MG63 (cell line): ENCODE results near the gene IMPDH1. TPM values are rescaled to one million over a fixed set of nuclear protein-coding genes. Genes with fewer than 3 reads are reported as not detected.
"Not testable (repeated sequence)": the region's sequence is repeated elsewhere in the genome, so short reads cannot be mapped to it uniquely, and the experiment has no call there.

Experiments used
- DNase-seq: peaks from one replicate; pipeline ENCODE4 v3.0.0-alpha.2; 2020
- H3K27me3 ChIP-seq: fragments of 250-450 bp; sonication (Bioruptor Pico); 2 replicates; pipeline ENCODE4 v1.5.1; 2020; ENCODE audit warnings: mild to moderate bottlenecking, moderate library complexity
- H3K36me3 ChIP-seq: fragments of 250-450 bp; sonication (Bioruptor Pico); 2 replicates; pipeline ENCODE4 v1.5.1; 2020; ENCODE audit warnings: mild to moderate bottlenecking, moderate library complexity
- H3K4me3 ChIP-seq: fragments of 250-450 bp; sonication (Bioruptor Pico); 2 replicates; pipeline ENCODE4 v1.5.1; 2020; ENCODE audit warnings: mild to moderate bottlenecking, moderate library complexity
- H3K9me3 ChIP-seq: fragments of 250-450 bp; sonication (Bioruptor Pico); 2 replicates; pipeline ENCODE4 v1.5.1; 2020; ENCODE audit warnings: mild to moderate bottlenecking, moderate library complexity
- total RNA-seq: library from RNA; depleted of rRNA; stranded (reverse); fragments of >200 nt; shearing (Covaris generic); gene quantifications from 2 replicates; pipeline ENCODE4 v1.2.3, GENCODE V29; 2014; ENCODE audit warnings: low replicate concordance; rRNA removed

Gene IMPDH1
- total RNA-seq, result 42.1 and 67.6 TPM in 2 replicates

DNA sequence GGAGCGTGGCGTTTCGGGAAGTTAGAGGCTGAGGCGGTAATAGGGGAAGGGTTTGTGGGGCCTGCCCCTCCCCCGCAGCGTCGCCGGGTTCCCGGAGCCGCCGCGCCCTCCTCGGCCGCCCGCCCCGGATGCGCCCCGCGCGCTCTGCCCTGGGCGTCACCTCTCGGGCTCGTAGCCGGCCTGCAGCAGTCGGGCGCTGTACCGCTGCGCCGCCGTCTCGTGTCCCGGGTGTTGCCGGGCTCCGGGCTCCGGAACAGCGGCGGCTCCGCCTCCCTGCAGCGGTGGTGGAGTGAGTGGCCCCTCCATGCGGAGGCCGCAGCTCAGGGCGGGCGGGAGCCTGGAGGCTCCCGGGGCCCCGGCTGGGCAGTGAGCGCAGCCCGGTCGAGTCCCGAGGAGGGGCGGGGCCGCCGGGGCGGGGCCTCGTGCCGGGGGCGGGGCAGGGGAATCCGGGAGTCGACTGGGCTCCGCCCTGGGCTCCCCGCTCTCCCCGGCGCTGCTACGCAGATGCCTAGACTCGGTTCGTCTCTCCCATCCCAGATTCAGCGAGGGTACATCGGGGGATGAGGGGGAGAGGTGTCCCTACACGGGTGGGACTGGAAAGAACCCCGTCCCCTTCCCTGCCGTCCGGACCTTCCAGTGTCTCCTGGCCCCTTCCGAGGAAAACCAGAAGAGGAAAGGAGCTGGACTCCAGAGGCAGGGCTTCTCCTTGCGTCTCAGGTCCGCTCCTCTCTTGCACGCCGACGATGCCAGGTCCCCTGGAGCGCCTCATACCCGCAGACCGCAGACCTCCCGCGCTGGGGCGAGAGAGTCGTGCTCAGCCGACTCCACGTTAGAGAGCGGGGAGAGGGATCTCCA is at the start of gene IMPDH1:
Gene IMPDH1 (minus strand): TSS at position 387 of the 855 bp plus-strand sequence. CDS start 81 bp downstream, at position 306.
- Histone ChIP-seq H3K9me3 (no peaks in the 10 kb centered on the region), H3K36me3 (no peaks in the 10 kb centered on the region)

DNA sequence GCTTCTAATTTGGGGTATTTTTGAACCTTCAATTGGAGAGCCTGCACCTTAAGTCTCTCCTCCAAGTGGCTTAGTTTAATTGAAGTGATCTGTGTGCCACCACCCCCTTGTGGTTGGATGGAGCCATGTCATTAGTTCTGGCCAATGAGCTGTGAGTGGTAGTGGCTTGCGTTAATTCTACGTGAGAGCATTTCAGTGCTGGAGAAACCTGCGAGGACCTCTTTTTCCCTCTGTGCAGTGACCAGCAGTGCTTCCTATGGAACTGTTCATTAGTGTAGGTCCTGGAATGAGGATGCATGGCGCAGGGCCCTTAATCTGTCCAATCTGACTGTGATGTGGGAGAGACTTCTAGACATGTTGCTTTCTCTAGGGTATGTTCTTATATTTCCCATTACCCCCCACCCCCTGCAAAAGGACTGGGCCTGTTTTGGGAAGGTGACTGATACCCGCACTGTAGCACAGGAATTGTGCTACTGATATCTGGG is 49.7 kb upstream of the IMPDH1 start:
- H3K4me3 ChIP-seq, result no peak overlapping the region
- no peaks in the 10 kb centered on the region for H3K27me3 ChIP-seq
- peaks cover 5% of the 10 kb centered on the region; the same call in 1 of the 2 replicates for H3K36me3 ChIP-seq
- DNase-seq, result peak; percentile 12
- H3K9me3 ChIP-seq, result no peaks in the 10 kb centered on the region

More for the DNA sequence above, at the start of gene IMPDH1:
- DNase-seq, result peak; percentile 74
- no peaks in the 10 kb centered on the region; the same call in 1 of the 2 replicates for H3K27me3 ChIP-seq
- peak within 1 kb of the TSS; percentile 54 for H3K4me3 ChIP-seq

DNA sequence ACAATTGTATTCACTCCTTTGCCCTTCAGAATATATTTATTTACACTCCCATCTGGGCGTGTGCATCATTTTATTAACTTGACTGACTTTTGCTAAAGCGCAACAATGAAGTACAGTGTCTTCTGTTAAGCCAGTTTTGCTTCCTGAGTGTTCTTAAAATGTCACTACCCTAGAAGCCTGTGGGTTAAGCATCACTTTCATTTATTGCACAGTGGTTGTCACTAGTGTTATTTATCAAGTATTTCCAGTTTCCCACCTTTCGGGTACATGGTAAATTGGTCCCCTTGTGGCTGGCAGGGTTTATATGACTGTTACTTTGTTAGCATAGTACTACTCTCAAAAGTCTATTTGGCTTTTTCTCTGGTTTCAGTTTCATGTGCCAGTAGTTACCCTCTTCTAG is 49.2 kb upstream of the IMPDH1 start:
- Histone ChIP-seq H3K9me3 (no peaks in the 10 kb centered on the region), H3K36me3 (peaks cover 5% of the 10 kb centered on the region; the same call in 1 of the 2 replicates), H3K27me3 (no peaks in the 10 kb centered on the region), H3K4me3 (no peak overlapping the region)
- no peak for DNase-seq

DNA sequence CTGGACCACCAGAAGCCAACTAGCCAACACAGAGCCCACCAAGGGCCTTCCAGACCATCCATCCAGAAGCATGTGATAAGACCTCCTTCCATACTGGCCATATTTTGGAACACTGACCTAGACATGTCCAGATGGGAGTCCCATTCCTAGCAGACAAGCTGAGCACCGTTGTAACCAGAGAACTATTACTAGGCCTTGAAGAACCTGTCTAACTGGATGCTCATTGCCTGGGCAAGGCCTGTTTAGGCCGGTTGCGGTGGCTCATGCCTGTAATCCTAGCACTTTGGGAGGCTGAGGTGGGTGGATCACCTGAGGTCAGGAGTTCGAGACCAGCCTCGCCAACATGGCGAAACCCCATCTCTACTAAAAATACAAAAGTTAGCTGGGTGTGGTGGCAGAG is 47.6 kb upstream of the IMPDH1 start:
- not testable (repeated sequence) for DNase-seq, H3K36me3 ChIP-seq, H3K27me3 ChIP-seq, H3K4me3 ChIP-seq, H3K9me3 ChIP-seq

DNA sequence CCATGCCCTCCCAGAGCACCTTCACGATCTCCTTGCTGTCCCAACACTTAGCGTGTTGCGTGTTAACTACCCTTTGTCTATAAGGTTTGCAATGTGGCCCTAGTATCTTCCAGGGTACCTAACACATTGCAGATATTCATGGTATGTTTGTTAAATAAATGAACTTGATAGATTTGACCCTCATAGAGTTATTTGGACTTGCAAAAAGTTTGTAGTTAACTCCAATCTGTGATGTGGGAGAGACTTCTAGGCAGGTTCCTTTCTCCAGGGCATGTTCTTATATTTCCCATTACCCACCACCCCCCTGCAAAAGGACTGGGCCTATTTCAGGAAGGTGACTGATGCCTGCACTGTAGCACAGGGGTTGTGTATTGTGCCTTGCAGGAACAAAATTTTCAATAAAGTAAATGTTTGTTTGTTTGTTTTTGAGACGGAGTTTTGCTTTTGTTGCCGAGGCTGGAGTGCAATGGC is 46.5 kb upstream of the IMPDH1 start:
- Histone ChIP-seq H3K9me3 (no peaks in the 10 kb centered on the region), H3K36me3 (peaks cover 5% of the 10 kb centered on the region; the same call in 1 of the 2 replicates), H3K4me3 (peak overlapping the region; percentile 91), H3K27me3 (no peaks in the 10 kb centered on the region)
- DNase-seq, result no peak

DNA sequence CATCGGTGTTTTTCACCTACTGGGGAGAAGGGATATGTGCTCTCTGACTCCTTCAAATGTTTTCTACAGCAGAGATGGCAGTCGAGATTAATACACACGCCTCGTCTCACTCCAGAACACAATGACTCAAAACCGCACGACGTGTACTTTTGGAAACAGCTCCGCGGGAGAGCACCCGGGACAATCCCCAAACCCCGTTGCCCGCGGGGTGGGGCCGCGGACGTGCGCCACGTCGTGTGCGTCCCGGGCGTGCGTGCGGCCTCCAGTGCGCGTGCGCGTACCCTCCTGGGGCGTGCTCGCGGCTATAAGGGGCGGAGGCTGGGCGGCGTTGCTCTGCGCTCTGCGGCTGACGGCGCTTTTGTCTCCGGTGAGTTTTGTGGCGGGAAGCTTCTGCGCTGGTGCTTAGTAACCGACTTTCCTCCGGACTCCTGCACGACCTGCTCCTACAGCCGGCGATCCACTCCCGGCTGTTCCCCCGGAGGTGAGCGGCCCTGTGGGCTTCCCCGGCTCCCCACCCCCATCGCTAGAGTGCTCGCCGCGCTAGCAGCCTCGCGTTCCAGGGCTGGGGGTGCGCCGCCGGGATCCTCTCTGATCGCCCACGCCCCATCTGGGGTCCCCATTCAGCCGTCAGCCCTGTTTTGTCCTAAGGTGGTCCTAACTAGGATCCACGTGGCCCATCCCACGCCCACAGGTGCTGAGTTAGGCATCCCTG is 45.9 kb upstream of the IMPDH1 start, which contains the start of gene HILPDA:
Gene HILPDA (plus strand): TSS at position 336 of the 712 bp plus-strand sequence. CDS start 1,391 bp downstream, outside the sequence.
- Histone ChIP-seq H3K4me3 (peak within 1 kb of the TSS; percentile 91), H3K27me3 (no peaks in the 10 kb centered on the region), H3K36me3 (peaks cover 5% of the 10 kb centered on the region; the same call in 1 of the 2 replicates), H3K9me3 (no peaks in the 10 kb centered on the region)
- peak; percentile 91 for DNase-seq

DNA sequence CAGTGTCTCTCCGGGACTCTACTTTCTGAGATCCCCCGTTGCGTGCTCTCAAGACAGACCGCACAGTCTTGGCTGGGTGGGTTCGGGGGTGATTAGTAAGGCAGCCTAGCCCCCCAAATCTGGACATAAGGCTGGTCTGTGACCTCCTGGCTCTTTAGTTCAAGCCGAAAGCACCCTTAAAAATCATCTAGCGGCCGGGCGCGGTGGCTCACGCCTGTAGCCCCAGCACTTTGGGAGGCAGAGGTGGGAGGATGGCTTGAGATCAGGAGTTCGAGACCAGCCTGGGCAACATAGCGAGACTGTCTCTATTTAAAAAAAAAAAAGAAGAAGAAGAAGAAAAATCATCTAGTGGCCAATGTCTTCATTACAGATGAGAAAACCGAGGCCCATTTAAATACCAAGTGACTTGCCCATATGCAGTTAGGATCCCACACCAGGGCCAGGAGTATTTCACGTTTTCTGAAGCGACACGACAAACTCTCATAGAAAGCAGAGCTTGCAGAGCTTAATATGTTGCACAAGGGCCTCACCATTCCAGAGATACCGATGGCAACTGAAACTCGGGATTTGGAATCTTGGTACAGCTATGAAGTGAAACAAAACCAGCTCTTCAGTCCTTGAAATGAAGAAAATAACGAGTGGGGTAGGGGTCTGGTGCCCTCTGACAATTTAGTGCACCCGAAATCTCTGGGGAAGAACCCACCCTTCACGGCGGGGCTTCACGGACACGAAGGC is 45.2 kb upstream of the IMPDH1 start:
- no peaks in the 10 kb centered on the region for H3K27me3 ChIP-seq
- H3K4me3 ChIP-seq, result peak overlapping the region; percentile 91
- H3K36me3 ChIP-seq, result peaks cover 5% of the 10 kb centered on the region; the same call in 1 of the 2 replicates
- DNase-seq, result no peak
- no peaks in the 10 kb centered on the region for H3K9me3 ChIP-seq

DNA sequence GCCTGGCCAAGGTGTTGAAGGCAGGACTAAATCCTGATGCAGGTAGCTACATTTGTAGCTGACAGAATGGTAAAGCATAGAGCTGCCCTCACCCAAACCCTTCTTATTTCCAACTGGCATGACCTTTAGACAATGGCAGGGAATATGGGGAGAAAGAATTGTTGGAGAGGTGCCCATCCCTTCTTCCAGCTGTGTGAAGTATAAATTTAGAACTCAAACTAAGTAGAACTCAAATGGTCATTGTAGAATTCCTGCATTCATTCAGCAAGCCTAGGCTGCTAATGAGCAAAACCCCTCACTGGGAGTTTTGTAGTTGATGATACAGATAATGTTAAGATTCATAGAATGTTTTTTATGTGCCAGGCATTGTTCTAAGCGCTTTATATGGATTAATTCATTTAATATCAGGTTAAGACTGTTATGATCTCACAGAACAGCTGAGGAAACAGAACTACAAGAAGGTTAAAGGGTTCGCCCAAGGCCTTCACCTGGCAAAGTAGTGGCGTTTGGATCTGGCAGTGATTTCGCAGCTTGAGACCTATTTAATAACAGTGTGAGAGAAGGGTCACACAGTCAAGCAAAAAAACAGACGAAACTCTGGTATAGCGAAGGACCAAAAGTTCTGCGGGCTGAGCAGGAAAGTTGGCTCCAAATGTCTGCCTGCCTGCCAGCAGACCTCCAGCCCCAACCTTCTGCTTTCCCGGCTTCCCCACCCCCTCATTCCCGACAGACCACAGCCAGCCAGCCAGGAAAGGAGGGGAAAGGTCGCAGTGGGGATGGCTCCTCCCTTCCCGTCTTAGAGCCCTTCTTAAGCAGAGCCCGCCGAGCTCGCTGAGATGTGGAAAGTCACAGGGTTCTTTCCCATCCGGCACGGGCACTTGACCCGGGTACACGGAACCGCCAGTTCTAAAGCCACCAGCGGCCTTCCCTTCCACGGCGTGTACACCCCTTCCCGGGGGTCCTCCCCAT is 44.3 kb upstream of the IMPDH1 start:
- no peaks in the 10 kb centered on the region for H3K27me3 ChIP-seq
- peaks cover 5% of the 10 kb centered on the region; the same call in 1 of the 2 replicates for H3K36me3 ChIP-seq
- peak; percentile 86 for DNase-seq
- no peaks in the 10 kb centered on the region for H3K9me3 ChIP-seq
- peak overlapping the region; percentile 13; the same call in 1 of the 2 replicates for H3K4me3 ChIP-seq

DNA sequence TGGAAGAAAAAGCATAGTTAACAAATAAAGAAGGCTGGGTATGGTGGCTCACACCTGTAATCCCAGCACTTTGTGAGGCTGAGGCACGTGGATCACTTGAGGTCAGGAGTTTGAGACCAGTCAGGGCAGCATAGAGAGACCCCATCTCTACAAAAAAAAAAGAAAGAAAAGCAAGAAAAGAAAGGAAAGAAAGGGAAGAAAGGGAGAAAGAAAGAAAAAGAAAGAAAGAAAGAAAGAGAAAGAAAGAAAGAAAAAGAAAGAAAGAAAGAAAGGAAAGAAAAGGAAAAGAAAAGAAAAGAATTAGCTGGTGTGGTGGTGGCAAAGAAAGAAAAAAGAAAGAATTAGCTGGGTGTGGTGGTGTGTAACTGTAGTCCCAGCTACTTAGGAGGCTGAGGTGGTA is 42.8 kb upstream of the IMPDH1 start:
- Histone ChIP-seq H3K27me3 (no peaks in the 10 kb centered on the region), H3K4me3 (no peak overlapping the region), H3K36me3 (peaks cover 5% of the 10 kb centered on the region; the same call in 1 of the 2 replicates), H3K9me3 (no peaks in the 10 kb centered on the region)
- no peak for DNase-seq

DNA sequence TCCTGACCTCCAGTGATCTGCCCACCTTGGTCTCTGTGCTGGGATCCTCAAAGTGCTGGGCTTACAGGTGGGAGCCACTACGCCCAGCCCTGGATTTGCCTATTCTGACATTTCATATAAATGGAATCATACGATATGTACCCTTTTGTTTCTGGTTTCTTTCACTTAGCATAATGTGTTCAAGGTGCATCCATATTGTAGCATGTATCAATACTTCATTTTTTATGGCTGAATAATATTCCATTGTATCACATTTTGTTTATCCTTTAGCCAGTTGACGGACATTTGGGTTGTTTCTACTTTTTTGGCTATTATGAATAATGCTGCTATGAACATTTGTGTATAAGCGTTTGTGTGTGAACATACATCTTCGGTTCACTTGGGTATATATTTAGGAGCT is 41.1 kb upstream of the IMPDH1 start:
- H3K36me3 ChIP-seq, result no peaks in the 10 kb centered on the region
- H3K27me3 ChIP-seq, result no peaks in the 10 kb centered on the region
- H3K9me3 ChIP-seq, result no peaks in the 10 kb centered on the region
- no peak overlapping the region for H3K4me3 ChIP-seq
- DNase-seq, result no peak

DNA sequence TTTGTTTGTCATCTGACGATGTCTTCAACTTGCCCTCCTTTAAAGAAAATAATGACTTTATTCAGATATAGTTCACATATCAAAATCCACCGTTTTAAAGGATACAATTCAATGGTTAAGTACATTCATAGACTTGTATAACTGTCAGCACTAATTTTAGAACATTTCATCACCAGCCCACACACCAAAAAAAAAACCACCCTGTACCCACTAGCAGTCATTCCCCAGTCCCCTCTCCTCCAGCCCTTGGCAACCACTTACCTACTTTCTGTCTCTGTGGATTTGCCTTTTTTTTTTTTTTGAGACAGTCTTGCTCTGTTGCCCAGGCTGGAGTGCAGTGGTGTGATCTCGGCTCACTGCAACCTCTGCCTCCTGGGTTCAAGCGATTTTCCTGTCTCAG is 40.6 kb upstream of the IMPDH1 start:
- no peak overlapping the region for H3K4me3 ChIP-seq
- H3K9me3 ChIP-seq, result no peaks in the 10 kb centered on the region
- DNase-seq, result no peak
- H3K36me3 ChIP-seq, result no peaks in the 10 kb centered on the region
- no peaks in the 10 kb centered on the region for H3K27me3 ChIP-seq

DNA sequence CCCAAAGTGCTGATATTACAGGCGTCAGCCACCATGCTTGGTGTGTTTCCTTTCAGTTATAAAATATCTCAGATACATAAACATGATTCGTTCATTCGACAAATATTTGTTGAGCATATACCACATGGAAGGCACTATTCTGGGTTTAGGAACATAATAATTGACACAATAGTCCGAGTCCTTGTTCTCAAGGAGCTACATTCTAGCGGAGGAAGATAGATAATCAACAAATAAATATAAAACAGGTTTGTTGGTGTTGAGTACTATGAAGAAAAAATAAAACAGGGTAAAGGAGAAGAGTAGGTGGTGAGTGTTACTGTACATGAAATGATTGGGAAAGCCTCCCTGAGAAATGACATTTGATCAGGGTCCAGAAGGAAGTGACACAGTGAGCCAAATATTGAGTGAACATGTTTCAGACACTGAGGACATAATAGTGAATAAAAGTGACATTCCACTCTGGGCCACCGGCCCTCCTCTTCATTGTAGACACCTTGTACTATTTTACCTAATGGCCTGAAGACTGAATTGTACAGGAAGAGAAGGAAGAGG is 39.0 kb upstream of the IMPDH1 start:
- no peaks in the 10 kb centered on the region for H3K36me3 ChIP-seq
- no peak for DNase-seq

DNA sequence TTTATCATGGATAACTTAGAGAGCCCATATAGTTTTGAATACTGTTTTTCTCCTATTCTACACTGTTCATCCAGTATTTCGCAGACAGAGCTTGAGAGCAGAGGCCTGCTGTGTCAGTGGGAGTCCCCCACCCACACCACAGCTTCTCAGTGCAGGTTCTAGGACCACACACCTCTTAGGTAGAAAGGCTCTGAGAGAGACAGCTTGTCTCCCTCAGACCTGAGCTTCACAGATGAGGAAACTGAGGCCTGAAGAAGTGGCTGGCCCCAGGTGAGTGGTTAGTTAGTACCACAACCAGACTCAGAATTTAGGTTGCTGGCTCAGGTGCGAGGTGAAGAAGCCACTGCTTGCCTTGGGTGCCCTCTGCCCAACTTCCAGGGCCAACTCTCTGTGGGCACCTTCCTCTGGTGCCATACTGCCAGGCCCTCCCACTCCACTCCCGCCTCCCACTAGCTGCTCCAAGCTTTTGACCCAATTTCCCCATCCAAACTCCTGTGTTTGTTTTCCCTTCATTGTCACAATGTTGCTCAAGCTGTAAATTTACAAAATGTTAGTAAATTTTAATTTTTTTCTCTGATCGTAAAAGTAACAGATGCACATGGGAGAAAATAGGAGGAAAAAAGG is 38.3 kb upstream of the IMPDH1 start:
- Histone ChIP-seq H3K36me3 (no peaks in the 10 kb centered on the region), H3K27me3 (no peaks in the 10 kb centered on the region), H3K4me3 (no peak overlapping the region), H3K9me3 (no peaks in the 10 kb centered on the region)
- DNase-seq, result no peak

More for the DNA sequence above, 39.0 kb upstream of the IMPDH1 start:
- Histone ChIP-seq H3K9me3 (no peaks in the 10 kb centered on the region), H3K27me3 (no peaks in the 10 kb centered on the region), H3K4me3 (no peak overlapping the region)

DNA sequence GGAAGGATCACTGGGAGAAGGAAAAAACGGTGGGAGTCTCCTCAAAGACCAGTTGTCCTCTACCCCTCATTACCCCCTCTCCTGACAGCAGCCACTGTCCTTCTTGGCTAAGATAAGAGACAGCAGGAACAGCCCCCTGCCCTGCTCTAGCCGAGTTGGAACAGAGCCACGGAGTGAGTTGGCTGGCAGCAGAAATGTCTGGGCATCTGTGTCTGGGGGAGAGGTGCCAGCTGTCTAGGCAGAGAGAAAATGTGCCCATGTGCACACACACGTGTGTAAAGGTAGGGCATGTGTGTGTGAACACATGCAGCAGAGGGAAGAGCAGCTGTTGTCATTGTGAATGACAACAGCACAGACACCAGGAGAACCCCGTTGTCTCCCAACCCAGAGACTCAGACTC is 36.5 kb upstream of the IMPDH1 start:
- H3K9me3 ChIP-seq, result no peaks in the 10 kb centered on the region
- no peaks in the 10 kb centered on the region for H3K36me3 ChIP-seq
- DNase-seq, result peak; percentile 9
- H3K27me3 ChIP-seq, result no peaks in the 10 kb centered on the region
- H3K4me3 ChIP-seq, result no peak overlapping the region
